ENCODE data around the gene RELCH.

The RELCH gene

DNA sequence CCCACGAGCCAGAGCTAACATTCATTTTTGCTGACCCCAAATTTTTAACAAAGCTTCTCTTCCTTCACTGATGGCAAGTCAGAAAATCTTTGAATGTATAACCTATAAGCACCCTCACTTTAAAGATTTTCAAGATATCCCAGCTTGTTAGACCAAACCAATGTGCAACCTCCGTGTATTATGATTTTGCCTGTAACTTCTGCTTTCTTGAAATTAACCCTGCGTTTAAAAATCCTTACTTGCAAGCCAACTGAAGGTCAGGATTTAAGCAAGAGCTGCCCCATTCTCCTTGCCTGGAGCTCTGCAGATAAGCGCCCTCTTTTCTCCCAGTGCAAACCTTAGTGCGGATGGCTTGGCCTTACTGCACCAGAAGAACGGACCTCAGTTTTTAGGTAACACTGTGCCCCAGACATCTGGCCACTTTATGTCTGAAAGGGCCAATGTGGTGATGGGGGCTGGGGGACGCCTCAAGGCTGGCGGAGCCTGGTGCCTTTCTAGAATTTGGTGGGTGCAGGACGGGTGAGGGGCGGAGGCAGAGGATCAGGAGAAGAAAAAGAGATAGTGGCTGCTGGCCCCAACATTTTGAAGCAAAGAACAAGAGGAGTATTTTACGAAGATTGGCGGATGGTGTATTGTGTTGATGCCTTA, 137.2 kb downstream of the RELCH start:
- no peak for DNase-seq

DNA sequence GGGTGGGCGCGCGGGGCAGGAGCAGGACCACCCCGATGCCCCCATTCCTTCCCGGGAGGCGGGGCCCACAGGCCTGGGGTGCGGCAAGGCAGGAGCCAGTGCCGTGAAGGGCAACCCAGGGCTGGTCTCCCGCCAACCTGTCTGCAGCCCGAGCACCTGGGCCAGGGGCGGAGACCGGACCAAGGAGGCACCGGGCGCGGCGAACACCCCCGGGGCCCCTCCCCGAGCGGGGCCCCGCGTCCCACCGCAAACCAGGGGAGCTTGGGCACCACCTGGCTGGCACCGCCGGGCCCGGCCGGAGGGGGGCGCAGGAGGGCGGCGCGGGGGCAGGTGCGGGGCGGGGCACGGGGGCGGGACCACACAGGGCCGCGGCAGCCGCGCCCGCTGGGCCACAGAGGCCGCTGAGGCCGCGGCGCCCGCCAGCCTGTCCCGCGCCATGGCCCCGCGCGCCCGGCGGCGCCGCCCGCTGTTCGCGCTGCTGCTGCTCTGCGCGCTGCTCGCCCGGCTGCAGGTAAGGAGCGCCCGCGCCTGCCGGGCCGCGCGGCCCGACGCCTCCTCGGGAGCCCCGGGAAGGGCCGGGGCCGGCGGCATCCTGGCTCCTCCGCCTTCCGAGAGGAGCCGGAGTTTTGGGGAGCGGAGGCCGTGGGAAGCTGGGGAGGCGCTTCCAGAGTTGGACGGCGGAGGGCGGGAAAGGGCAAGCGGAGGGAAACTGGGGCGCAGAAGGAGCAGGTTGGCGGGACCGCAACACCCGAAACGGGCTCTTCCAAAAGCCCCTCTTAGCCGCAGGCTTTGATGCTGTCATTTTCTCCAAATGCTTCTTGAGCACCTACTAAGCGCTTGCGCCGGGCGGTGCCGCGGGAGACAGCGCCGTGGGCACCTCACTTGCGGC, 138.1 kb downstream of the RELCH start, which contains the start of gene TNFRSF11A:
Gene TNFRSF11A, plus strand, starts transcription at position 394 of the 889 bp plus-strand sequence. Its CDS starts 43 bp downstream, at position 437.
- peak; percentile 71 for DNase-seq

DNA sequence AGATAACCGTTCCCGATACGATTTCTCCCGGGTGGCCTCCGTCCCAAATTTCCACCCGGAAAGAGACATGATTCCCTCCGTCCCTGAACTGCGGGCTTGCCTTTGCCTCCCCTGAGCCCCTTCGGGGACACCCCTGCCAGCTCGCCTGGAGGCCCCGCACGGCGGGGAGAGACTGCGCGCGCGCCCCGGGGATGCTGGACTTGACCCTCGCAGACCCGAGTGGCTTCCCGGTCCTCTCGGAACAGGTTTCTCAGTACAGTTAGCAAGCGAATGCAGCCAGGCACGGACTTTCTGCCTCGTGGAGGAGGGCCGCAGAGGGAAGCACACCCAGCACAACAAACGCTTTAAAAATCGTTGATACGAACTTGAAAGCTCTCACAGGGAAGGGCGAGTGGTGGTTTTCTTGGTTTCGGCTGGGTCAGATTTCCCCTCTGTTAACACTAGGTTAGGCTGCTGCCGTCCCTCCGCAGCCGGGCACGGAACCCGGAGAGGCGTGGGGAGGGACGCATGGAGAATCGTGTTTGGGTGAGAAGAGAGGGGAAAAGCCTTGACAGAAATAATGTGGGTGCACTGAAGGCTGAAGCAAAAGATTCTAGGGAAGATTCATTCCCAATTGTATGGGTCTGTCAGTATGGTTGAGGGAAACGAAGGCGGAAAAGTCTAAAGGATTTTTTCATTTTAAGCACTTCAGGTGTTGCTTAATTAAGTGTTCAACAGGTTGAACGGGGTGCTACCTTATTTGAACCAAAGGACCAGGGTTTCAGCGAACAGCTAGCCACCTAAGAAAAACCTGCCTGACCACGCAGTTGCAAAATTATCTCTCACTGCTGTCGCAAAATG, 139.0 kb downstream of the RELCH start:
- DNase-seq, result peak; percentile 37

DNA sequence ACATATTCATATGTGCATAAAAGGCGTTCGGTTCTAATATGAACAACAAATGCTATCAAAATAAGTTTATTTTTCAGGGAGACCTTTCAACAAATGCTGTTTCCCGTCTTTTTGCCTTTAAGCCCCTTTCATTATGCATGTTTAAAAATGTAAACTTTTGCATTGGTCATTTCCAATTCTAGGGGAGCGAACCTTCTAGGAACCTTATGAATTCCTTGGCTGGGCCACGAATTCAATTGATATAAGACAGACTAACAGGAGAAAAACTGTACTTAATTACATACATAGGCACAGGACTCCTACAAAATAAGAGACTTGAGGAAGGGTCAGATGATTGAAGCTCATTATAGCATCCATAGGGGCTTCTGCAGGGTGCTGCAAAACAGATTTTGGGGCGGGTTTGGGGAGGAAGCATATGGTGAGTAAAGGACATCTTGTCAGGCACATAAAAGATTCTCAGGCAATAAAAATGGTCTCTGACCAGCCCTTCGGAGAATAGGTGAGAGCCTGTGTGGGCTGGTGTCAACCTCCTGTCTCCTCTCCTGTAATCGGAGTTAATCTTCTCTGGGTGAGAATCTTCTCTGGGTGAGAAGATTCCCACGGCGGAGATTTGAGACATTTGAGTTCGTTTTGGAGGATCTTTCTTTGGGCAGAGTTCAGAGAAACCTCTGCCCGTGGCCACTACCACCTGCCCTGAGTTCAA, 139.7 kb downstream of the RELCH start:
- no peak for DNase-seq

DNA sequence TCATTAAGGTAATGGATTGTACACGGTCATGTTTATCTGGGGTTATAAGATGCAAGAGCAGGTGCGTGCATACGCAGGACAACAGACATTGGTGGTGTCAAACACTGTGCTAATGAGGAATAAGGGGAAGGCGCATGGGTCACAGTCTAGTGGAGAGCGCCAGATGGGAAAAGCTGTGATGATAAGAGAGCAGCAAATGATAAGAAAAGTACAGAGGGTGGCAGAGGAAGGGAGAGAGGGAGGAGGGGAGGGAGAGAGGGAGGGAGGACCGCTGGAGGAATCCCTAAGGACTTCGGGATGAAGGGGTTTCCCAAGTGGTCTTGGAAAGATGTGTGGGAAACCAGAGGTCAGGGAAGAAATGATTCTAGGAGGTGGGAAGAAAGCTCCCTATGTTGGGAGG, 140.9 kb downstream of the RELCH start:
- DNase-seq, result no peak

DNA sequence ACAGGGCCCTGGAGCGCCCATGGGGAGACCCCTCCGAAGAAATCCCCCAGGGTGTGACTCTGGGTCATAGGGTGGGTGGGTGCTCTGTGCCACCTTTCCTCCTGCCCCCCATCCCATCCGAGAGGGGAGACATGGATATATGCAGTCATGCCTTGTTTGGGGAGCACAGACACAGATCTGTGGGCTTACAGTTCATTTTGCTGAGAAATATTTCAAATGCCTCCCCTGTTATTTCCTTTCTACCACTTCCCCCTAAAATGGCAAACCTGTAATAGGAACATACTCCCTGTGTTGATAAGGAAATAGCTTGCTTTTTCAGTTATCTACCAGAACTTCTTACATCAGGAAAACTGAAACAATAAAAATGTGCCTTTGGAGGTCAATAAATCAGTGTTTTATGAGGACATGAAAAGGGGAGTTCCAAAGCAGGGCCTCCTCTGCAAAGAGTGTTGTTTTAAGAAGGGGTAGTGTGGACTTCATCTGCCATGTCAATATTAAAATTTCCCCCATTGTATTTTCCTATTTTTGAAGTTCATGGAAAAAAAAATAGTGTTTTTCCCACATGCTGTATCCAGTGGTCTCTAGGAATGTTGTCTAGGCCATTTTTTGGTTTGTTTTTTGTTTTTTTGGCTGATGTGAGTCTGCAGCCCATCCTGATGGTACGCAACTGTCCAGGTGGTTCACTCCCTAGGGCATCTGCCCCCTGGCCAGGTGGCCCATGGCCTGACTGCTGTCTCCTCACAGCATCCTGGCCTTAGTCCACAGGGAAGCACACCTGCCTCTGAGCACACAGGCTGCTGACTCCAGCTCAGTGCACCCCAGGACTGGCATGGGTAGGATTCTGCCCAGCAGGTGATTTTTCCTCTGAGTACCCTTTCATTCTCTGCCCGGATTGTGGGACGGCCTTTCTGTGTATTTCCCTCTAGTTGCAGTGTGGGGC, 141.8 kb downstream of the RELCH start:
- DNase-seq, result no peak

DNA sequence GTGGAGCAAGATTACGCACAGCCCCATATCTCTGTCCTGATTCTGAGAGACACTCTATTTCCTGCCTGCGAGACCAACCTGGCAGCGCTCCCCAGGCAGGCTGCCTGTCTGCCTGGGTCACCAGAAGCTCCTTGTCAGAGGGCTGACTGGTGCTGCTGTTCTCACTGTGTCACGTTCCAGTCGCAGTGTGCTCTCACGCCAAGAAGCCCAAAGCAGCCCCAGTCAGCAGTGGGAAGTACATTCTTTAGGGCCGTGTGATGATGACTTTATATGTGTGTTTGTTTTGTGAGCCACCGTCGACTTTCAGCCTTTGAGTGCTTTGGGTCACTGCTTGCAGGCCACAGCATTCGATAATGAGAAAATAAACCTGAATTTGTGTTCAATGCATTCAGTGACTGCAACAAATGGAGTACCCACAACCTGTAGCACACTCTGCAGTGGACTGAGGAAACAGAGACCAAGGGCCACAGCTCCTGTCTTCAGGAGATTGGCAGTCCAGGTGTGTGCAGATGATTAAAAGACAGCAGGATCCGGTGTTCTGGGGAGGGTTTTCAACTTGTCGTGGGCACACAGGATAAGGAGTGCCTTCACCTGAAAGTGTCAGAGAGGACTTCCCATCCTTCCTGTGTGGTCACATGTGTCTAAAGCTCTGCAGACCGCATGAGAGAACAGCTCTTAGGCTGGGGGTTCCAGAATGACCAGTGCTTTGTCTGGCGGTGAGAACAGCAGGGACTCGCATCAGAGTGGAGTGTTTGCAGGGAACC, 142.8 kb downstream of the RELCH start:
- peak; percentile 53 for DNase-seq

DNA sequence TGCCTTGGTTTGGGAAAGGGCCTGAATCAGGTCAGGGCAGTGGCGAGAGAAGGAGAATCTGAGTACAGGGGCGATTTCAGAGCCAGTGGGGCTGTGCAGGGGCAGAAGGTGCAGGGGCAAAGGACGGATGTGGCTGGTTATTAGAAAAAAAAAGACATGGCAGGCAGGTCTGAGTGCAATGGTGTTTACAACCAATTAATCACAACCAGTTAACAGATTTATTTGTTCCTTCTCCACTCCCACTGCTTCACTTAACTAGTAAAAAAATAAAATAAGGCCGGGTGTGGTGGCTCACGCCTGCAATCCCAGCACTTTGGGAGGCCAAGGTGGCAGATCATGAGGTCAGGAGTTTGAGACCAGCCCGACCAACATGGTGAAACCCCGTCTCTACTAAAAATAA, 143.6 kb downstream of the RELCH start:
- no peak for DNase-seq

DNA sequence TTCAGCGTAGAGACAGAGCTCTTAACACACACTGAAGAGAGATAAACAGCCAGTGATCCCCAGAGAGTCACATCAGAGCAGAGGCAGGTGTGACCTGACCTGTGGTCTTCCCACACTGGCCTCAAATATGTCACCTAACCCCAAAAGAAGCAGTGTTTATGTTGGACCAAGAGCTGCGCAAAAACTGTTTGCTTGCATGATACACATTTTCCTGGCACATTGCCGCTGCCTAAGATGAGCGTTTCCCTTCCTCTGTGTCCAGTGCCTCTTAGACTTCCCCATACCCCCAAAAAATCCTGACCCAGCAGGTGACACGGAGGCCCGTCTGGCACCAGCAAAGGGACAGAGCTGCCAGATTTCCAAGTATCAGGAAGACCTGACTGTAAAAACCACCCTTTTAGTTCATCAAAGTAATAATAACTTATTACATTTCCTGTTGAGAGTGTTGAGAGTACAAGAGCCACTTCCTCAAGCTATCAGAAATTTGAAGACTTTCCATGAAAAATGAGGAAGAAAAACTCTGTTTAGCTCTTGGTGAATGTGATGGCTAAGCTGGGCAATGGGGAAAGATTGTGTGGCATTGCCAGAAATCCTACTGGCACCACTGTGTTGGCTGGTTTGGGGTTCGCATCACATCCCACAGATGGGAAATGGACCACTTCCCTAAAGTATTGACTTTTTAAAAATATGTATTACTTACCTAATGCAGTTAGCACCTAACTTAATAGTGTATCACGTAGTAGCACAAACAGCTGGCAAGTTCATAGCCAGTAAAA, 144.7 kb downstream of the RELCH start:
- DNase-seq, result no peak

DNA sequence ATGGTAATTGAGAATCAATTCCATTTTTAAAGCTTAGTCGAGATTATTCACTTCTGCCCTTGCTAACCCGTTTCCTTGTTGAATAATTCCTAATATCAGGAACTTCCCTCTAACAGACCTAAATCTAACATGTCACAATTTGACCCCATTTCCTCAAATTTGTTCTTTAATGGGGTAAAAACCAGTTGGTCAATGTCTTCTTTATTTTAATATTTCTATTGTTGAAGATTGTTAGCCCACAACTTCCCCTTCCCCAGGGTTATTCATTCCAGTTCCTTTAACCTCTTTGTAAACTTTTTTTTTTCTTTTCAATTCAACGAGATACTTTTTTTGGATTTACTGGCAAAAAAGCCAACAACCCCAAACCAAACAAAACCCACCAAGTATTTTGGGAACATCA, 145.4 kb downstream of the RELCH start:
- no peak for DNase-seq

DNA sequence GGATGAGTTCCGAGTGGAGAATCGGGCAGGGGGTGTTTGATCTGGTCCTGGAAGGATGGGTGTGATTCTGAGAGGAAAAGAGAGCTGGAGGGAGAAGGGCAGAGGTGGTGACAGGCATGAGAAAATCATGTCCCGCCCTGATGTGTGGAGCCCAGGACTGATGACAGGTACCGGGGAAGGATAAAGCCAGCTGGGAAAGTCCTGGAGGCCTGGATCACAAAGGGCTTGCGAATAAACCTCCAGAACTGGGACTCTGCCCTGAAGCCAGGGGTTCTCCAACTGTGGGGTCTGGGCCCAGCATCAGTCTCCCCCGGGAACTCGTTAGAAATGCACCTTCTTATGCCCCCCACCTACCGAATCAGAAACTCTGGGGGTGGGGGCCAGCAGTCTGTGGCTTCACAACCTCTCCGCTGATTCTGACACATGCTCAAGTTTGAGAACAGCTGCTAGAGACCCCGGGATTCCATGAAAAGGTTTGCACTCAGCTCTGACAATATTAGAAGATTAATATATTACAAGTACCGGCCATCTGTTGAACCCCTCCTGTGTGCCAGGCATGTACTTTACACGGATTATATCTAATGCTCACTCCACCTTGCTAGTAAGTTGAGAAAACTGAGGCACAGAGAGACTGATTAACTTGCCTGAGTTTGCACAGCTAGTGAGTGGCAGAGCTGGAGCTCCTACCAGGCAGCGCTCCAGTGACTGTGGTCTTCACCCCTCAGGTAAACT, 146.1 kb downstream of the RELCH start:
- DNase-seq, result no peak

DNA sequence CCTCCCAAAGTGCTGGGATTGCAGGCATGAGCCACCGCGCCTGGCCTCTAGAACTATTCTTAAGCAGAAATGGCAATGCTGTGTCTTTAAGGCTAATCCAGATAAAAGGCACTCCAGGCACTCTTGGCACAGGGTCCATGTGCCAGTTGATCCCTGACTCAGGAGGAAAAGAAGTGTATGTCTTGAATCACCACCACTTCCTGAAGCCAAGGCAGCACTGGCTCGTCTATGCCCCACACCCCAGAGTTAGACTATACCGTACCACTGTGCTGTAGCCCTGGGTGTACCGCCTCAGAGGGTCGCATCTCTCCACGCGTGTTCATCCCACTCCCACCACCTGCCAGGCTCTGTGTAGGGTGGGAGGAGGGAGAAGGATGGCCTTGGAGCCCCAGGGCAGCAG, 147.1 kb downstream of the RELCH start:
- DNase-seq, result no peak

DNA sequence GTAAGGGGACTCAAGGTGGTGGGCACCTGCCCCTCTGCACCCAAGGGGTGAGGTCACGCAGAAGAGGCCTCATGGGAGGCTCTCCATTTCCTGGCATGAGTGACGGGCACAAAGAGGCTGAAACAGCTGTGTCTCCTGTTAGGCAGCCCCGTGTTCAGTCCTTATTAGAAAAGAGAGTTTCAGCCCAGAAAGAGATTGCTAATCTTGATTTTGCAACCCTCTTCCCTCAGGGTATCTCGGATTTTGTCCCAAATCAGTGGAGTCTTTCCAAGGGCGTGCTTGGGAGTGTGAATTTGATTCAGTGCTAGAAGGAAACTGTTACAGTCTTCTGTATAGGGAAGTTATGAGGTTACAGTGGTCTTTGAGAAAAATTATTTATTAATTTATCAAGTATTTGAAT, 148.4 kb downstream of the RELCH start:
- DNase-seq, result no peak

DNA sequence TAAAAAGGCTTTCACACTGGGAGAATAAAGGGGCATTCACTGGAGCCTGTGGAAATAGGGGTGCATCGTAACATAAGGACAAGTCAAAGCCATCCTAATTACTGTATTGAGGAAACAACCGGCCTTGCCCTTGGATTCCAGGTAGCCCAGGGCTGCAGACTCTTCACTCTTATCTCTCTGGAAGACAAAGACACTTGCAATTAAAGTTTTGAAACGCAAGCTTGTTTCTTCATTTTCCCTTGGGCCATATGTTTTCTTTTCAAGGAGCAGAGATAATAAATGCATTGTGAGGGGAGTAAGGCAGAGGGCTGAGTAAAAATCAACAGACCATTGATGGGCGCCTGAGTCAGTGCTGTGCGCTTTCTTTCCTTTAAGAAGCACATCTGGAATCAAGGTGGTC, 149.6 kb downstream of the RELCH start:
- no peak for DNase-seq

DNA sequence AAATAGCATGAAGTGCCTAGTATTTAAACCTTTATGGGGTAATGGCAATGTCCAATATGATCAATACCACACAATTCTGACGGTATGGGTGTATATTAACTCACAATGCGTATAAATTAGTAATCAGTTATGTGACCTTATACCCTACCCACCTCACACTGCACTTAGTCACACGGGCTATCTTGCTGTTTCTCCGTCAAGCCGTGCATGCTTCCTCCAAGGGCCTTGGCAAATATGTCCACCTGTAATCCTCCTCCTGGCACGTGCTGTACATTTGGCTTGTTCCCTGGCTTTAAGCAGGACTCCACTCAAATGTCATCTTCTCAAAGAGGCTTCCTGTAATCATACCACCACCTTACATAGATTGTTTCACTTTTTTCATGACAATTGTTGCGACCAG, 150.3 kb downstream of the RELCH start:
- no peak for DNase-seq

DNA sequence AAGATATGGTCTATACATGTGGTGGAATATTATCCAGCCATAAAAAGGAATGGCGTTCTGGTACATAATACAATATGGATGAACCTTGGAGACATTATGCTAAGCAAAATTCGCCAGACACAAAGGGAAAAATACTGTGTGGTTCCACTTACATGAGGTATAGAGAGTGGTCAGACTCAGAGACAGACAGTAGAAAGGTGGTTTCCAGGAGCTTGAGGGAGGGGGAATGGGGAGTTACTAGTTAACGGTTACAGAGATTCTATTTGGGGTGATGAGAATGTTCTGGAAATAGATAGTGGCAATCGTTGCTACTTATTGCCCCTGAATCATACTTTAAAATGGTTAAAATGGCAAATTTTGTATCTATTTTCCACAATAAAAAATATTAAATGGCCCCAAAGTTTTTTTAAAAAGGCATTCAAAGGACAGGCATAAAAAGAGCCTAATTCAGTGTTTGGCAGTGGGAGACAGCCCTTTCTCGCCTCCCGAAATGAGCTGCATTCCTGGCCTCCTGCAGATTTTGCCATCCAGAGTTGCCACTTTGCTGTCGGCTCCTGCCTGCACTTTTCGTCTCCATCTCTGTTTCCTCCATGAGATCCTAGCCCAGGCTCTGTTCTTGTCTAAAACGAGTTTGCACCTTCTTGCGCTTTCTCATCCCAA, 151.5 kb downstream of the RELCH start:
- DNase-seq, result no peak

DNA sequence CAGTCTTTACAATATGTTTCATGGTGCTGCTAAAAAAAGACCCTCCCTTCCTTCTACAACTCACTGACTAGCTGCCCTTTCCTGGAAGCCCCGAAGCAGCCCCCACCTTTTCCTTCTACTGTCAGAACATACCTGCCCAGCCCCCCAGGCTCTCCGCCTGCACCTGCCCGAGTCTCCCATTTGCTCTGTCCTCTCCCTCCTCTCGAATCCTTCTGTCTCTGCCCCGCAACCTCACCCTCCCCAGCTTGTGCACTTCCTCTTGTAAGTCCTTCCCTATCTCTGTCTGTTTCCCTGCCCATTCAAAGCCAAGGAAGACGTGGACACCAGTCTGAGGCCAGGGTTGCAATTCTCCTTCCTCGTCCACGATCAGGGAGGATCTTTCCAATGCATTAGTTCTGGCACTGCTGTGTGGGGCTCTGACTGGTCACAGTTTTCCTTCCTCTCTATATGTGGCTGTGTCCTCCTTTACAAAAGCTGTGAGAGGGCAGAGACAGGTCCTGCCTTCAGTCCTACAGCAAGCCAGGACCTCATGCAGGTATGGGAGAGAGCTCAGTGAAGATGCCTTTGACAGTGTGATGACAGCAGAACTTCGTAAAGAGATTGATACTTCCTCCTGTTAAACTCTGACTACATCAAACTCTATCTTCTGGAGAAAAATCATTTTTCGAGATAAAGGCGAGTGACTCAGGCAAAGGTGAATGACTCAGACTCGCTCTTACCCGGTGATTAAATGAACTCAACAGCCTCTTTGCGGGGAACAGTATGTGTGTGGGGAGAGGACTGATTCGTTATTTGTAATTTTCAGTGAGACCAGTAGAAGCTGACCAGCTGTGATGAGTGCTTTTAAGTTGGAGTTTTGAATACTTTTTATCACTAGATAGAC, 152.3 kb downstream of the RELCH start:
- peak; percentile 84 for DNase-seq

DNA sequence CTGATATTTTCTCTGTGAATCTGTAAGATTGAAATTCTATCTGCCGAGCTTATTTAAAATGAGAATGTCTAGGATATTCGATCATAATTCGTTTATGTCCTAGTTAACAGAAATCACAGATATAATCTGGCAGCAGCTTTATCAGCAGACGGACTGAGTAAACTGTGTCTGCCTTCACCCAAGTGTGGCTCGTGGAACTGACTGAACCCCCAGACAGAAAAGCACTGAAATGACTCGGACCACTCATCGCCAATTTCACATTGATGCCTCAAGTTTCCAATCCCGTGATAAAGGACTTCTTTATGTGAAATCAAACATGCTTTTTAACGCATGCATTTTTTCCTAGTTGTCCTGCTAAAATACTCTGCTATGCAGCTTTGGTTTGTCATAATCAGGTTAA, 153.9 kb downstream of the RELCH start:
- DNase-seq, result peak; percentile 52
